Measurements from ENCODE around the gene CCAR1. TPM values are rescaled to one million over a fixed set of nuclear protein-coding genes. Genes with fewer than 3 reads are reported as not detected.
"Not testable (repeated sequence)": the region's sequence is repeated elsewhere in the genome, so short reads cannot be mapped to it uniquely, and the experiment has no call there.

Gene CCAR1
- total RNA-seq, result 95.2 and 112 TPM in 2 replicates

- Mint-ChIP-seq H3K36me3 (ENCODE audit: low read depth) (peaks cover 28% of the 10 kb centered on the region), H3K4me3 (peak within 1 kb of the TSS; percentile 95), H3K27ac (peak within 1 kb of the TSS; percentile 98), H3K4me1 (peaks cover 14% of the 10 kb centered on the region), H3K9me3 (peaks cover 7% of the 10 kb centered on the region), H3K27me3 (no peaks in the 10 kb centered on the region)
- intact Hi-C loops (cut with micrococcal nuclease), result loop anchor here (1.0 to 5.0 kb wide), 8 partner anchors 120 to 390 kb away; partner anchors contain the start of genes DDX50, DNA2, RUFY2 and SLC25A16
- DNase-seq, result peak; percentile 98
Observed at GRCh38 chr10:68720793-68721672, at the start of gene CCAR1. CCAR1 (plus strand) TSS chr10:68721239; CDS start chr10:68722505, 1,266 bp downstream.

GRCh38 chr10:68684413-68684812 is 36.6 kb upstream of the CCAR1 start:
- Mint-ChIP-seq H3K4me1 (no peaks in the 10 kb centered on the region), H3K27ac (no peak overlapping the region), H3K36me3 (ENCODE audit: low read depth) (peaks cover 8% of the 10 kb centered on the region), H3K9me3 (no peaks in the 10 kb centered on the region), H3K4me3 (no peak overlapping the region), H3K27me3 (no peaks in the 10 kb centered on the region)
- no peak for DNase-seq
- intact Hi-C loops (cut with micrococcal nuclease), result no loop called here

GRCh38 chr10:68696018-68696417 is 25.0 kb upstream of the CCAR1 start:
- Mint-ChIP-seq H3K4me1 (no peaks in the 10 kb centered on the region), H3K27me3 (peaks cover 6% of the 10 kb centered on the region), H3K9me3 (no peaks in the 10 kb centered on the region), H3K27ac (no peak overlapping the region), H3K36me3 (ENCODE audit: low read depth) (peaks cover 3% of the 10 kb centered on the region), H3K4me3 (no peak overlapping the region)
- DNase-seq, result no peak
- intact Hi-C loops (cut with micrococcal nuclease), result no loop called here

GRCh38 chr10:68697106-68697505 is 23.9 kb upstream of the CCAR1 start:
- no peak for DNase-seq
- Mint-ChIP-seq H3K27ac (no peak overlapping the region), H3K36me3 (ENCODE audit: low read depth) (no peaks in the 10 kb centered on the region), H3K4me1 (no peaks in the 10 kb centered on the region), H3K27me3 (peaks cover 6% of the 10 kb centered on the region), H3K4me3 (no peak overlapping the region), H3K9me3 (no peaks in the 10 kb centered on the region)
- intact Hi-C loops (cut with micrococcal nuclease), result no loop called here

- no peak for DNase-seq
- H3K9me3 Mint-ChIP-seq, result no peaks in the 10 kb centered on the region
- H3K4me3 Mint-ChIP-seq, result no peak overlapping the region
- H3K27ac Mint-ChIP-seq, result no peak overlapping the region
- no peaks in the 10 kb centered on the region for H3K36me3 Mint-ChIP-seq (ENCODE audit: low read depth)
- intact Hi-C loops (cut with micrococcal nuclease), result no loop called here
- H3K27me3 Mint-ChIP-seq, result peaks cover 6% of the 10 kb centered on the region
- H3K4me1 Mint-ChIP-seq, result no peaks in the 10 kb centered on the region
Observed at GRCh38 chr10:68700197-68700596, 20.8 kb upstream of the CCAR1 start.

- H3K4me3 Mint-ChIP-seq, result no peak overlapping the region
- no peaks in the 10 kb centered on the region for H3K36me3 Mint-ChIP-seq (ENCODE audit: low read depth)
- H3K27ac Mint-ChIP-seq, result no peak overlapping the region
- DNase-seq, result no peak
- no peaks in the 10 kb centered on the region for H3K27me3 Mint-ChIP-seq
- H3K9me3 Mint-ChIP-seq, result no peaks in the 10 kb centered on the region
- intact Hi-C loops (cut with micrococcal nuclease), result no loop called here
- no peaks in the 10 kb centered on the region for H3K4me1 Mint-ChIP-seq
Observed at GRCh38 chr10:68705548-68705947, 15.5 kb upstream of the CCAR1 start.

GRCh38 chr10:68708987-68709386 is 12.1 kb upstream of the CCAR1 start:
- H3K4me3 Mint-ChIP-seq; H3K27me3 Mint-ChIP-seq; DNase-seq; H3K9me3 Mint-ChIP-seq; H3K4me1 Mint-ChIP-seq; H3K27ac Mint-ChIP-seq; intact Hi-C loops (cut with micrococcal nuclease); H3K36me3 Mint-ChIP-seq (ENCODE audit: low read depth): not testable (repeated sequence)

GRCh38 chr10:68713065-68713464 is 8.0 kb upstream of the CCAR1 start:
- H3K27me3 Mint-ChIP-seq; H3K4me1 Mint-ChIP-seq; DNase-seq; H3K4me3 Mint-ChIP-seq; H3K36me3 Mint-ChIP-seq (ENCODE audit: low read depth); intact Hi-C loops (cut with micrococcal nuclease); H3K27ac Mint-ChIP-seq; H3K9me3 Mint-ChIP-seq: not testable (repeated sequence)

GRCh38 chr10:68717435-68717834 is 3.6 kb upstream of the CCAR1 start:
- intact Hi-C loops (cut with micrococcal nuclease), result no loop called here
- H3K27ac Mint-ChIP-seq, result no peak overlapping the region
- peaks cover 8% of the 10 kb centered on the region for H3K4me1 Mint-ChIP-seq
- H3K27me3 Mint-ChIP-seq, result peaks cover 2% of the 10 kb centered on the region
- peaks cover 7% of the 10 kb centered on the region for H3K9me3 Mint-ChIP-seq
- H3K36me3 Mint-ChIP-seq (ENCODE audit: low read depth), result peaks cover 11% of the 10 kb centered on the region
- H3K4me3 Mint-ChIP-seq, result no peak overlapping the region
- no peak for DNase-seq

GRCh38 chr10:68721673-68722335 is 765 bp downstream of the CCAR1 start:
- peaks cover 32% of the 10 kb centered on the region for H3K36me3 Mint-ChIP-seq (ENCODE audit: low read depth)
- H3K4me3 Mint-ChIP-seq, result peak overlapping the region; percentile 95
- no peaks in the 10 kb centered on the region for H3K27me3 Mint-ChIP-seq
- peaks cover 16% of the 10 kb centered on the region for H3K4me1 Mint-ChIP-seq
- peak overlapping the region; percentile 98 for H3K27ac Mint-ChIP-seq
- intact Hi-C loops (cut with micrococcal nuclease), result loop anchor here (1.0 to 5.0 kb wide), 8 partner anchors 121 to 391 kb away; partner anchors contain the start of genes DDX50, DNA2, RUFY2 and SLC25A16
- peaks cover 7% of the 10 kb centered on the region for H3K9me3 Mint-ChIP-seq
- no peak for DNase-seq

GRCh38 chr10:68725016-68725415 is 4.0 kb downstream of the CCAR1 start:
- peaks cover 46% of the 10 kb centered on the region for H3K36me3 Mint-ChIP-seq (ENCODE audit: low read depth)
- peaks cover 4% of the 10 kb centered on the region for H3K9me3 Mint-ChIP-seq
- H3K27me3 Mint-ChIP-seq, result no peaks in the 10 kb centered on the region
- intact Hi-C loops (cut with micrococcal nuclease), result no loop called here
- H3K4me3 Mint-ChIP-seq, result no peak overlapping the region
- peaks cover 20% of the 10 kb centered on the region for H3K4me1 Mint-ChIP-seq
- DNase-seq, result no peak
- H3K27ac Mint-ChIP-seq, result no peak overlapping the region

- no peak overlapping the region for H3K27ac Mint-ChIP-seq
- no peaks in the 10 kb centered on the region for H3K9me3 Mint-ChIP-seq
- H3K36me3 Mint-ChIP-seq (ENCODE audit: low read depth), result peaks cover 51% of the 10 kb centered on the region
- H3K4me3 Mint-ChIP-seq, result no peak overlapping the region
- DNase-seq, result no peak
- no peaks in the 10 kb centered on the region for H3K27me3 Mint-ChIP-seq
- H3K4me1 Mint-ChIP-seq, result peaks cover 17% of the 10 kb centered on the region
- intact Hi-C loops (cut with micrococcal nuclease), result no loop called here
Observed at GRCh38 chr10:68727146-68727545, 6.1 kb downstream of the CCAR1 start.

GRCh38 chr10:68732651-68733050 is 11.6 kb downstream of the CCAR1 start:
- Mint-ChIP-seq H3K4me1 (peaks cover 14% of the 10 kb centered on the region), H3K36me3 (ENCODE audit: low read depth) (peaks cover 58% of the 10 kb centered on the region), H3K9me3 (no peaks in the 10 kb centered on the region), H3K4me3 (no peak overlapping the region), H3K27me3 (no peaks in the 10 kb centered on the region), H3K27ac (no peak overlapping the region)
- no peak for DNase-seq
- intact Hi-C loops (cut with micrococcal nuclease), result no loop called here

- no peaks in the 10 kb centered on the region for H3K27me3 Mint-ChIP-seq
- no peaks in the 10 kb centered on the region for H3K9me3 Mint-ChIP-seq
- DNase-seq, result no peak
- H3K4me1 Mint-ChIP-seq, result peaks cover 14% of the 10 kb centered on the region
- no peak overlapping the region for H3K4me3 Mint-ChIP-seq
- intact Hi-C loops (cut with micrococcal nuclease), result no loop called here
- H3K36me3 Mint-ChIP-seq (ENCODE audit: low read depth), result peaks cover 65% of the 10 kb centered on the region
- no peak overlapping the region for H3K27ac Mint-ChIP-seq
Observed at GRCh38 chr10:68734349-68734748, 13.3 kb downstream of the CCAR1 start.

Data from activated CD4-positive, alpha-beta T cell treated with anti-CD3 and anti-CD28 coated beads, Interleukin-2, amount 10 ng/mL, durations not matched to agents 24 days and 14 days (primary cell).